GM12878 (cell line): Measurements from ENCODE around the gene PRIM1. TPM values are rescaled to one million over a fixed set of nuclear protein-coding genes. Genes with fewer than 3 reads are reported as not detected.

Experiments
- ATAC-seq: fragments of 200-7000 bp; cut with Tn5 transposase; 3 replicates; pipeline ENCODE4 v1.9.1; 2020; ENCODE audit warnings: mild to moderate bottlenecking, moderate library complexity
- BruUV-seq: library from RNA; stranded (reverse); fragments of 400-500 nt; replicated peaks from 2 replicates; lab custom pipeline; 2021; lab: Mats Ljungman, UMichigan
- CTCF ChIA-PET: fragments of 300-600 bp; sonication (Branson Sonifier 250); formaldehyde crosslinking; extraction: SDS; loops from one replicate; lab custom pipeline; 2021; ENCODE audit warnings: inconsistent platforms; lab: Yijun Ruan, JAX
- POLR2A ChIA-PET: fragments of 350-600 bp; formaldehyde crosslinking; extraction: SDS; loops from one replicate; lab custom pipeline; 2021; ENCODE audit warnings: inconsistent platforms; lab: Charles Lee
- RAD21 ChIA-PET: fragments of 300-600 bp; sonication (Branson Sonifier 250); formaldehyde crosslinking; loops from one replicate; lab custom pipeline; 2023; ENCODE audit warnings: antibody characterized with exemption; ENCODE audit not compliant: unreplicated experiment; lab: Charles Lee
- SMC1A ChIA-PET: fragments of 300-600 bp; sonication (Branson Sonifier 250); formaldehyde crosslinking; loops from one replicate; lab custom pipeline; 2023; ENCODE audit not compliant: unreplicated experiment, uncharacterized antibody; lab: Charles Lee
- DNase-seq: peaks from one replicate; pipeline ENCODE4 v3.0.0-alpha.2; 2011; ENCODE audit warnings: low read depth, low spot score
- FAIRE-seq: peaks from 3 replicates; lab custom pipeline; 2011; peaks lifted over from hg19 to GRCh38; lab: Jason Lieb, UNC
- H2AFZ ChIP-seq: 2 replicates; pipeline ENCODE4 v1.6.0; 2011; ENCODE audit warnings: low read depth, low read length, control low read depth; ENCODE audit not compliant: control insufficient read depth
- H3K27ac ChIP-seq: 2 replicates; pipeline ENCODE4 v1.5.1; 2011; ENCODE audit warnings: control low read depth; ENCODE audit not compliant: control insufficient read depth, insufficient read depth
- H3K27me3 ChIP-seq, 2 experiments: replicated peaks in 1 of 2; 2 replicates each; pipeline versions ENCODE4 v1.6.0 to v1.6.1; 2011; ENCODE audit warnings: low read length in 1 of 2; ENCODE audit not compliant: control insufficient read depth in 2 of 2, insufficient read depth in 2 of 2
- H3K36me3 ChIP-seq, 2 experiments: 2 replicates each; pipeline ENCODE4 v1.5.1; 2011; ENCODE audit warnings: low read length in 1 of 2; ENCODE audit not compliant: control insufficient read depth in 2 of 2, insufficient read depth in 2 of 2
- H3K4me1 ChIP-seq: 2 replicates; pipeline ENCODE4 v1.6.1; 2011; ENCODE audit warnings: mild to moderate bottlenecking, low read length, moderate library complexity, mixed read lengths; ENCODE audit not compliant: control insufficient read depth, insufficient read depth
- H3K4me2 ChIP-seq: 2 replicates; pipeline ENCODE4 v1.6.0; 2011; ENCODE audit warnings: control low read depth; ENCODE audit not compliant: control insufficient read depth, insufficient read depth
- H3K4me3 ChIP-seq: fragments of 200-600 bp; sonication (generic); 2 replicates; pipeline ENCODE4 v1.5.1; 2016
- H3K79me2 ChIP-seq: 2 replicates; pipeline ENCODE4 v1.6.0; 2011; ENCODE audit warnings: low read length; ENCODE audit not compliant: control insufficient read depth, insufficient read depth
- H3K9ac ChIP-seq: 2 replicates; pipeline ENCODE4 v1.8.0; 2011; ENCODE audit warnings: low read length, control low read depth, mixed read lengths; ENCODE audit not compliant: control insufficient read depth, insufficient read depth
- H3K9me3 ChIP-seq: replicated peaks from 3 replicates; pipeline ENCODE4 v1.5.1; 2011; ENCODE audit warnings: mild to moderate bottlenecking, low read length; ENCODE audit not compliant: control insufficient read depth, insufficient read depth
- H4K20me1 ChIP-seq: 2 replicates; pipeline ENCODE4 v1.6.0; 2011; ENCODE audit not compliant: control insufficient read depth, insufficient read depth
- CHD1 ChIP-seq: IDR thresholded peaks from 2 replicates; pipeline ENCODE4 v1.6.1; 2012; ENCODE audit warnings: low read depth, low read length, improper control_type of control experiment
- CREB1 ChIP-seq: IDR thresholded peaks from 2 replicates; pipeline ENCODE4 v1.6.1; 2012; ENCODE audit warnings: low read depth, mild to moderate bottlenecking, inconsistent platforms
- CREM ChIP-seq: IDR thresholded peaks from 2 replicates; pipeline ENCODE4 v1.6.1; 2014; ENCODE audit warnings: antibody characterized with exemption, low read depth
- EGR1 ChIP-seq, 2 experiments: IDR thresholded peaks; 1 replicate in 1 of 2; 2 replicates in 1 of 2; pipeline ENCODE4 v1.6.1; 2011 to 2012; ENCODE audit warnings: low read depth in 2 of 2, low read length in 2 of 2, borderline replicate concordance in 1 of 2, mild to moderate bottlenecking in 1 of 2, moderate library complexity in 1 of 2
- ESRRA ChIP-seq: IDR thresholded peaks from 2 replicates; pipeline ENCODE4 v1.6.1; 2012; ENCODE audit warnings: mild to moderate bottlenecking, low read length, improper control_type of control experiment
- FOS ChIP-seq: IDR thresholded peaks from 3 replicates; pipeline ENCODE4 v1.6.1; 2011; ENCODE audit warnings: borderline replicate concordance; ENCODE audit not compliant: insufficient read length; ENCODE audit errors: extremely low read depth
- POLR2AphosphoS5 ChIP-seq: IDR thresholded peaks from 2 replicates; pipeline ENCODE4 v1.6.1; 2011; ENCODE audit warnings: mild to moderate bottlenecking, low read length, inconsistent platforms
- STAT1 ChIP-seq: fragments of 450-650 bp; conservative IDR thresholded peaks from 2 replicates; pipeline ENCODE4 v1.6.1; 2014; ENCODE audit warnings: antibody characterized with exemption, mild to moderate bottlenecking
- WRNIP1 ChIP-seq: IDR thresholded peaks from 2 replicates; pipeline ENCODE4 v1.6.1; 2011; ENCODE audit warnings: low read depth, low read length, improper control_type of control experiment, borderline replicate concordance
- ZSCAN29 ChIP-seq: fragments of 450-650 bp; IDR thresholded peaks from 2 replicates; pipeline ENCODE4 v1.6.1; 2017; ENCODE audit warnings: mild to moderate bottlenecking, moderate library complexity
- ZZZ3 ChIP-seq: IDR thresholded peaks from 2 replicates; pipeline ENCODE4 v1.6.1; 2011; ENCODE audit warnings: low read depth; ENCODE audit not compliant: control insufficient read depth, insufficient read length
- WGBS: methylation state at CpG from one replicate; pipeline ENCODE4 v1.1.6; 2016; ENCODE audit warnings: low lambda C conversion rate; ENCODE audit not compliant: insufficient replicate concordance, insufficient coverage; ENCODE audit errors: missing lambda C conversion rate; 5-methylcytosine and 5-hydroxymethylcytosine counted together
- in situ Hi-C: fragments of 300-500 bp; cut with MboI; formaldehyde crosslinking; loops from 9 replicates; pipeline ENCODE4 v1.14.3; 2018; ENCODE audit warnings: mixed read lengths
- intact Hi-C: fragments of 100-400 bp; cut with micrococcal nuclease; formaldehyde crosslinking; loops from one replicate; pipeline ENCODE4 v1.14.2; 2022; ENCODE audit not compliant: unreplicated experiment
- polyA plus RNA-seq, 11 experiments: library from polyadenylated mRNA; depleted of rRNA in 4 of 11; unstranded in 6 of 11; stranded (reverse) in 5 of 11; fragments of >200 nt; fragmentation: Nextera tagmentation in 4 of 11; fragmentation: Illumina TruSeq in 1 of 11; extraction: Ambion mirVana in 4 of 11; extraction: Trizol in 1 of 11; gene quantifications; 1 replicate in 1 of 11; 2 replicates in 10 of 11; pipeline versions ENCODE4 v1.2.1 to v1.2.3, GENCODE V29; 2011 to 2016; ENCODE audit warnings: inconsistent platforms in 2 of 11, missing spikeins in 2 of 11, low read depth in 1 of 11
- total RNA-seq, 4 experiments: library from RNA; depleted of rRNA in 3 of 4; stranded (reverse); fragments of >200 nt in 3 of 4; fragmentation: Illumina TruSeq in 1 of 4; extraction: Trizol in 1 of 4; gene quantifications; 2 replicates each; pipeline versions ENCODE4 v1.2.1 to v1.2.3, GENCODE V29; 2013 to 2021
- TF ChIP-seq, protein P1 (sequence below): fragments of 450-650 bp; conservative IDR thresholded peaks from 2 replicates; pipeline ENCODE4 v1.6.1; 2017; ENCODE audit warnings: mild to moderate bottlenecking, moderate library complexity

PRIM1 gene
- total and polyA plus RNA-seq, 10 of the 15 experiments (the other 5 are each of a cell fraction or from before 2014, with no cell fraction given): 27.1 to 70.6 (median 55.7) TPM

DNA sequence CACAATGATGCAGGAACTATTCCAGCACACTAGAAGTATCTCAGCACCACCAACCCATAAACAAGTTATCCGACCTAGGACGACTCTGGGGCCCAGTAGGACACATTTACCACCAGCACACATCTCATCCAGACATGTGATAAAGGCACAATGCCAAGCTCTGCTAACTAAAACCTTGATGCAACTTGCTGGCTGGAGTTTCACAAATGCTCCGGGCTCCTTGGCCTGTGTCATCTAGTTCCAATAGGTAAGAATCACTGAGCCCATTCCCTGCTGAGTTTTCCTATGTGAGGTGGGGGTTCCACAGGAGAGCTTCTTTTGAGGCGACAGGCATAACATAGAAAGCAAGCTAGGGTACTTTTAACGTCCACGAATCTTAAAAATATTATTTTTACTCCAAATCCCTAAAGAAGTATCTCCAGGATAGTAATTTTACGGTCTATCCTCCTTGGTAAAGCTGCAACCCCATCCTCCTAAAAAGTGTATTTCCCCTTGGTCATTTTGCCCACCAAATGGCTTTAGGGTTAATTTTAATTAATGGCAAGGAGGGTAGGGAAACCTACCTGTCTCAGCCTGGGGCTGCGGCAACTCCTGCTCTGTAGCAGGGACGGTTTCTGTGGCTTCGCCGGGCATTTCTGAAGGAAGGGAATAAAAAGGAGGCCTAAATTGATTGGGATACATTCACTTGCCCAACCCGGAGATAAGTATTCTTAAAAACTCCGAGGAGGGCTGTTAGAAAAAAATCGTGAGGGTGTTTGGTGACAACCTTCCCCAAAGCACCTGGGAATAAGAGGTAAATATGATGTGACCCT is 28.0 kb downstream of the PRIM1 start:
- peak overlapping the region; percentile 91 for H3K4me2 ChIP-seq
- ChIA-PET SMC1A (interaction anchor here (0.6 to 2.7 kb wide), 10 partner anchors 26 to 98 kb away, joined by 3 to 10 read pairs (median 3); partner anchors contain the start of gene PTGES3), CTCF (interaction anchor here (1.4 kb wide), 1 partner anchor 279 kb away, joined by 3 read pairs; no protein-coding TSS in a partner anchor), RAD21 (interaction anchor here (1.4 kb wide), 1 partner anchor 79 kb away, joined by 3 read pairs; no protein-coding TSS in a partner anchor), POLR2A (interaction anchor here (0.5 to 3.7 kb wide), 9 partner anchors 10 to 89 kb away, joined by 3 to 21 read pairs (median 7); partner anchors contain the start of gene PTGES3)
- in situ Hi-C loops (no loop called here), intact Hi-C loops (loop anchor here (2.0 kb wide), 1 partner anchor 87 kb away; no protein-coding TSS in a partner anchor)
- H3K79me2 ChIP-seq: peaks cover 61% of the 10 kb centered on the region
- H3K4me3 ChIP-seq: peak overlapping the region; percentile 97
- FAIRE-seq (no peak), ATAC-seq (no peak), DNase-seq (no peak)
- peaks cover 34% of the 10 kb centered on the region for H3K4me1 ChIP-seq
- under 1% methylated on average over 14 of the region's 14 CpGs for WGBS
- H3K27me3 ChIP-seq: no peaks in the 10 kb centered on the region
- peak overlapping the region; percentile 99 for H3K9ac ChIP-seq
- H3K9me3 ChIP-seq: no peaks in the 10 kb centered on the region
- TF ChIP-seq POLR2AphosphoS5 (0 out of 2 replicates have a peak, but pooled peaks have one; percentile 55), STAT1 (no peak), WRNIP1 (0 out of 2 replicates have a peak, but pooled peaks have one; percentile 60)
- peaks cover 11 to 32% of the 10 kb centered on the region in 2 experiments for H3K36me3 ChIP-seq
- BruUV-seq: no TSS peak
- H4K20me1 ChIP-seq: peaks cover 23% of the 10 kb centered on the region
- H3K27ac ChIP-seq: peak overlapping the region; percentile 93
- no peak overlapping the region for H2AFZ ChIP-seq

DNA sequence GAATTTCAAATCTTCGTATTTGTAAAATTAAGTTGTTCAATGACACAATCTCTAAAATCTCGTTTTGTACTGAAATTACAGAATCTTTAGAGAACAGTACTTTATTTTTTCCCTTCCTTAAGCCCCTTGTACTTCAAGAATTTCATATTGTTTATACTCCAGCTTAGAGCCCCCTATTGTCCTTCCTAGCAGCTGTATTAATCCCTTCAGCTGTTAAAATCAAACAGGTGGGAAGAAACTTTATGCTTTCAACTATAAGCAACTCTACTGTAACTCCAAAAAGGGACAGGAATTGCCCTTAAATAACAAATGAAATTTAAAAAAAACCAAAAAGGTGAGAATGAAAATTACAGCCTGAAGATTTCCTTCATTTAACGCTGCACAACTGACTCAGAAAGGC is 28.8 kb downstream of the PRIM1 start:
- TF ChIP-seq ESRRA (no peak), ZZZ3 (no peak), EGR1 (IDR thresholded peaks at IDR 0.05; ENCODE audit: borderline replicate concordance in 1 of 2, low read depth in 2 of 2, low read length in 2 of 2) (no peak), CHD1 (no peak), ZSCAN29 (no peak), CREM (no peak), FOS (no peak), CREB1 (no peak)
- TF ChIP-seq, protein P1, sequence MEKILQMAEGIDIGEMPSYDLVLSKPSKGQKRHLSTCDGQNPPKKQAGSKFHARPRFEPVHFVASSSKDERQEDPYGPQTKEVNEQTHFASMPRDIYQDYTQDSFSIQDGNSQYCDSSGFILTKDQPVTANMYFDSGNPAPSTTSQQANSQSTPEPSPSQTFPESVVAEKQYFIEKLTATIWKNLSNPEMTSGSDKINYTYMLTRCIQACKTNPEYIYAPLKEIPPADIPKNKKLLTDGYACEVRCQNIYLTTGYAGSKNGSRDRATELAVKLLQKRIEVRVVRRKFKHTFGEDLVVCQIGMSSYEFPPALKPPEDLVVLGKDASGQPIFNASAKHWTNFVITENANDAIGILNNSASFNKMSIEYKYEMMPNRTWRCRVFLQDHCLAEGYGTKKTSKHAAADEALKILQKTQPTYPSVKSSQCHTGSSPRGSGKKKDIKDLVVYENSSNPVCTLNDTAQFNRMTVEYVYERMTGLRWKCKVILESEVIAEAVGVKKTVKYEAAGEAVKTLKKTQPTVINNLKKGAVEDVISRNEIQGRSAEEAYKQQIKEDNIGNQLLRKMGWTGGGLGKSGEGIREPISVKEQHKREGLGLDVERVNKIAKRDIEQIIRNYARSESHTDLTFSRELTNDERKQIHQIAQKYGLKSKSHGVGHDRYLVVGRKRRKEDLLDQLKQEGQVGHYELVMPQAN: no peak
- POLR2A ChIA-PET: interaction anchor here (0.6 to 3.7 kb wide), 12 partner anchors 9 to 280 kb away, joined by 3 to 21 read pairs (median 4); partner anchors contain the start of gene PTGES3
- intact Hi-C loops: no loop called here
- Histone ChIP-seq H2AFZ (no peak overlapping the region), H3K27me3 (no peaks in the 10 kb centered on the region), H3K4me3 (peak overlapping the region; percentile 97), H3K36me3 (peaks cover 9 to 32% of the 10 kb centered on the region in 2 experiments), H3K4me1 (peaks cover 39% of the 10 kb centered on the region), H3K9me3 (no peaks in the 10 kb centered on the region), H3K4me2 (peak overlapping the region; percentile 91), H4K20me1 (peaks cover 26% of the 10 kb centered on the region), H3K27ac (peak overlapping the region; percentile 93; the same call in 1 of the 2 replicates), H3K9ac (peak overlapping the region; percentile 99), H3K79me2 (peaks cover 68% of the 10 kb centered on the region)
- ATAC-seq: no peak
- DNase-seq: no peak
- RAD21 ChIA-PET: interaction anchor here (1.4 to 2.1 kb wide), 2 partner anchors 78 to 87 kb away, joined by 3 to 8 read pairs; no protein-coding TSS in a partner anchor
- FAIRE-seq: no peak
- BruUV-seq: no TSS peak
- CTCF ChIA-PET: interaction anchor here (1.4 to 1.9 kb wide), 2 partner anchors 87 to 280 kb away, joined by 3 to 11 read pairs; no protein-coding TSS in a partner anchor
- in situ Hi-C loops: no loop called here
- SMC1A ChIA-PET: interaction anchor here (0.6 to 2.7 kb wide), 9 partner anchors 27 to 94 kb away, joined by 3 to 10 read pairs (median 3); partner anchors contain the start of gene PTGES3
- WGBS: 0% methylated on average over 3 of the region's 3 CpGs
